Hepatocyte (in vitro differentiated cells): ENCODE measurements around the gene KLC1.

Experiments
- CTCF ChIP-seq: fragments of 200-600 bp; sonication (generic); IDR thresholded peaks from 2 replicates; pipeline ENCODE4 v1.5.1; 2016; ENCODE audit warnings: antibody characterized with exemption, mild to moderate bottlenecking; ENCODE audit not compliant: poor library complexity
- EZH2 ChIP-seq: fragments of 200-600 bp; sonication (generic); IDR thresholded peaks from 2 replicates; pipeline ENCODE4 v1.6.1; 2016; ENCODE audit warnings: antibody characterized with exemption, mild to moderate bottlenecking, borderline replicate concordance
- EZH2phosphoT487 ChIP-seq: fragments of 200-600 bp; sonication (generic); IDR thresholded peaks from one replicate; pipeline ENCODE4 v1.6.1; 2018; ENCODE audit warnings: antibody characterized with exemption, mild to moderate bottlenecking, low read depth, moderate library complexity; ENCODE audit not compliant: unreplicated experiment, severe bottlenecking

- no peak for TF ChIP-seq EZH2
- no peak for TF ChIP-seq CTCF
- TF ChIP-seq EZH2phosphoT487, result no peak
Measured at GRCh38 chr14:103748534-103748857, 119.5 kb downstream of the KLC1 start.
